Calu3 (cell line): ENCODE data around the gene RGS3. TPM values are rescaled to one million over a fixed set of nuclear protein-coding genes. Genes with fewer than 3 reads are reported as not detected.

ENCODE experiments used
- BruUV-seq: library from RNA; stranded (reverse); fragments of 400-500 nt; replicated peaks from 2 replicates; lab custom pipeline; 2021; lab: Mats Ljungman, UMichigan
- CTCF ChIA-PET: fragments of 300-600 bp; sonication (Branson Sonifier 250); formaldehyde crosslinking; loops from one replicate; lab custom pipeline; 2022; ENCODE audit warnings: antibody characterized with exemption; lab: Charles Lee
- DNase-seq: peaks from one replicate; pipeline ENCODE4 v3.0.0; 2022
- H3K27ac Mint-ChIP-seq: one replicate; pipeline ENCODE4 v1.8.0; 2022; ENCODE audit warnings: mixed read lengths; ENCODE audit not compliant: unreplicated experiment
- H3K27me3 Mint-ChIP-seq: one replicate; pipeline ENCODE4 v1.8.0; 2022; ENCODE audit warnings: mixed read lengths; ENCODE audit not compliant: unreplicated experiment
- H3K36me3 Mint-ChIP-seq: one replicate; pipeline ENCODE4 v1.8.0; 2022; ENCODE audit warnings: mild to moderate bottlenecking, moderate library complexity, mixed read lengths; ENCODE audit not compliant: insufficient read depth, unreplicated experiment
- H3K4me1 Mint-ChIP-seq: one replicate; pipeline ENCODE4 v1.8.0; 2022; ENCODE audit warnings: mild to moderate bottlenecking, low read depth, mixed read lengths; ENCODE audit not compliant: unreplicated experiment
- H3K4me3 Mint-ChIP-seq: one replicate; pipeline ENCODE4 v1.8.0; 2022; ENCODE audit warnings: mild to moderate bottlenecking, low read depth, moderate library complexity, mixed read lengths; ENCODE audit not compliant: unreplicated experiment
- H3K9me3 Mint-ChIP-seq: one replicate; pipeline ENCODE4 v1.8.0; 2022; ENCODE audit warnings: low read depth, mixed read lengths; ENCODE audit not compliant: unreplicated experiment
- CTCF ChIP-seq: fragments of 200-600 bp; IDR thresholded peaks from one replicate; pipeline ENCODE4 v1.8.0; 2022; ENCODE audit warnings: antibody characterized with exemption; ENCODE audit not compliant: unreplicated experiment
- intact Hi-C: fragments of 100-400 bp; cut with micrococcal nuclease; formaldehyde crosslinking; loops from one replicate; pipeline ENCODE4 v1.10.0; 2022; ENCODE audit not compliant: unreplicated experiment
- total RNA-seq: library from RNA; stranded (reverse); gene quantifications from 2 replicates; pipeline ENCODE4 v1.2.3, GENCODE V29; 2022

The RGS3 gene
- total RNA-seq, 1 experiment from 2014 or later: 61.8 TPM

GRCh38 chr9:113511856-113512761 lies 48.6 kb downstream of the RGS3 start:
- intact Hi-C loops: no loop called here
- H3K36me3 Mint-ChIP-seq: peaks cover 20% of the 10 kb centered on the region
- BruUV-seq: no TSS peak
- no peak for DNase-seq
- no peak overlapping the region for H3K27ac Mint-ChIP-seq
- peaks cover 36% of the 10 kb centered on the region for H3K4me1 Mint-ChIP-seq
- no peak for TF ChIP-seq CTCF
- CTCF ChIA-PET: interaction anchor here (1.8 kb wide), 1 partner anchor 70 kb away, joined by 4 read pairs; no protein-coding TSS in a partner anchor
- no peak overlapping the region for H3K4me3 Mint-ChIP-seq
- H3K9me3 Mint-ChIP-seq: no peaks in the 10 kb centered on the region
- no peaks in the 10 kb centered on the region for H3K27me3 Mint-ChIP-seq

GRCh38 chr9:113513111-113513510 lies 49.6 kb downstream of the RGS3 start:
- no peak for TF ChIP-seq CTCF
- intact Hi-C loops: no loop called here
- Mint-ChIP-seq H3K4me3 (no peak overlapping the region), H3K27me3 (no peaks in the 10 kb centered on the region), H3K4me1 (peaks cover 26% of the 10 kb centered on the region), H3K36me3 (peaks cover 20% of the 10 kb centered on the region), H3K27ac (no peak overlapping the region), H3K9me3 (no peaks in the 10 kb centered on the region)
- BruUV-seq: no TSS peak
- no peak for DNase-seq
- CTCF ChIA-PET: no interaction called here

GRCh38 chr9:113513536-113513935 lies 50.0 kb downstream of the RGS3 start:
- H3K27ac Mint-ChIP-seq: no peak overlapping the region
- CTCF ChIA-PET: no interaction called here
- no peak for TF ChIP-seq CTCF
- intact Hi-C loops: no loop called here
- H3K4me3 Mint-ChIP-seq: no peak overlapping the region
- H3K36me3 Mint-ChIP-seq: peaks cover 17% of the 10 kb centered on the region
- H3K4me1 Mint-ChIP-seq: peaks cover 24% of the 10 kb centered on the region
- no peaks in the 10 kb centered on the region for H3K9me3 Mint-ChIP-seq
- no peak for DNase-seq
- H3K27me3 Mint-ChIP-seq: no peaks in the 10 kb centered on the region
- BruUV-seq: no TSS peak

DNA sequence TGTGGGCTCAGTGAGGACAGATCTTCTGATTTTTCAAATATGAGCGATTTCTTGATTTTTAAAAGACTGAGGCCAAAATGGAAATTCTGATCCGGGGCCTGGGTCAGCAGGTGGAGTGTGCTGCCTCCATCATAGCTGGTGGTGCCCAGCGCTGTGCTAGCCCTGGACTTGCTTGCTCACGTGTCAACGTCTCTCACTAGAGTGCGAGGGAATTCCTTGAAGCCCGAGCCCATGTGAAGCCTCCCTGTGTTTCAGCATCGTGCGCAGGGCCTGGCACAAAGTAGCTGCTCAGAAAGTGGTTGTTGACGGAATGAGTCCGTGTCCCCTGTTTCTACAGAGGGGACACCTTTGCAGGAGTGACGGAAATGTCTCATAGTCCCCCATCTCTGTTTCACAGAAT lies 50.5 kb downstream of the RGS3 start:
- H3K4me1 Mint-ChIP-seq: peaks cover 27% of the 10 kb centered on the region
- no peak for DNase-seq
- H3K4me3 Mint-ChIP-seq: no peak overlapping the region
- CTCF ChIA-PET: no interaction called here
- H3K27ac Mint-ChIP-seq: no peak overlapping the region
- no peak for TF ChIP-seq CTCF
- H3K9me3 Mint-ChIP-seq: no peaks in the 10 kb centered on the region
- intact Hi-C loops: no loop called here
- peaks cover 15% of the 10 kb centered on the region for H3K36me3 Mint-ChIP-seq
- BruUV-seq: no TSS peak
- no peaks in the 10 kb centered on the region for H3K27me3 Mint-ChIP-seq
